Liver (tissue), 9 donors: Measurements from ENCODE around the gene FAM89B. TPM values are rescaled to one million over a fixed set of nuclear protein-coding genes. Genes with fewer than 3 reads are reported as not detected.

Experiments
- DNase-seq: peaks from one replicate; pipeline ENCODE4 v3.0.0-alpha.2; 2017; ENCODE audit warnings: low spot score
- H3K27ac ChIP-seq, 2 donors: one replicate each; pipeline ENCODE4 v1.7.0; 2013; ENCODE audit warnings: inconsistent platforms in 2 of 2, low read length in 2 of 2, control low read depth in 1 of 2, low read depth in 1 of 2, mild to moderate bottlenecking in 1 of 2
- H3K27me3 ChIP-seq, 4 donors: one replicate each; pipeline versions ENCODE4 v1.6.1 to v1.7.0; 2013; ENCODE audit warnings: low read length in 3 of 4, inconsistent platforms in 1 of 4, mild to moderate bottlenecking in 1 of 4, moderate library complexity in 1 of 4; ENCODE audit not compliant: control insufficient read depth in 4 of 4, insufficient read depth in 4 of 4
- H3K36me3 ChIP-seq, 4 donors: one replicate each; pipeline versions ENCODE4 v1.6.1 to v1.7.0; 2013; ENCODE audit warnings: low read length in 3 of 4, mild to moderate bottlenecking in 3 of 4, low read depth in 1 of 4, moderate library complexity in 1 of 4; ENCODE audit not compliant: control insufficient read depth in 4 of 4, insufficient read depth in 3 of 4
- H3K4me1 ChIP-seq, 4 donors: one replicate each; pipeline versions ENCODE4 v1.6.1 to v1.7.0; 2013; ENCODE audit warnings: low read length in 3 of 4, mild to moderate bottlenecking in 3 of 4, moderate library complexity in 1 of 4; ENCODE audit not compliant: control insufficient read depth in 4 of 4, insufficient read depth in 4 of 4
- H3K4me3 ChIP-seq, 3 donors: one replicate each; pipeline versions ENCODE4 v1.6.1 to v1.7.0; 2013; ENCODE audit warnings: low read length in 3 of 3, control low read depth in 1 of 3, low read depth in 1 of 3, mild to moderate bottlenecking in 1 of 3
- H3K9ac ChIP-seq, 2 donors: one replicate each; pipeline ENCODE4 v1.7.0; 2013; ENCODE audit warnings: low read length in 2 of 2, mild to moderate bottlenecking in 2 of 2, moderate library complexity in 2 of 2, control low read depth in 1 of 2, low read depth in 1 of 2
- H3K9me3 ChIP-seq, 4 donors: one replicate each; pipeline versions ENCODE4 v1.6.1 to v1.7.0; 2013; ENCODE audit warnings: low read length in 3 of 4; ENCODE audit not compliant: control insufficient read depth in 4 of 4
- ATF3 ChIP-seq: IDR thresholded peaks from 2 replicates; pipeline ENCODE4 v1.6.1; 2016; ENCODE audit warnings: antibody characterized with exemption
- CTCF ChIP-seq: fragments of 150-350 bp; IDR thresholded peaks from 2 replicates; pipeline ENCODE4 v1.5.1; 2017; ENCODE audit warnings: improper control_type of control experiment, low read depth, low read length; ENCODE audit not compliant: missing input control
- EGR1 ChIP-seq, 2 donors: IDR thresholded peaks; 2 replicates each; pipeline ENCODE4 v1.6.1; 2016 to 2018; ENCODE audit warnings: antibody characterized with exemption in 2 of 2, low read depth in 2 of 2
- FOXA1 ChIP-seq: IDR thresholded peaks from 2 replicates; pipeline ENCODE4 v1.6.1; 2016; ENCODE audit warnings: antibody characterized with exemption
- FOXA2 ChIP-seq: IDR thresholded peaks from 2 replicates; pipeline ENCODE4 v1.6.1; 2016; ENCODE audit warnings: antibody characterized with exemption
- GABPA ChIP-seq, 2 donors: IDR thresholded peaks in 1 of 2; conservative IDR thresholded peaks in 1 of 2; 2 replicates each; pipeline ENCODE4 v1.6.1; 2016; ENCODE audit warnings: antibody characterized with exemption in 2 of 2, mild to moderate bottlenecking in 1 of 2, moderate library complexity in 1 of 2
- HNF4A ChIP-seq, 2 donors: conservative IDR thresholded peaks; 2 replicates each; pipeline ENCODE4 v1.6.1; 2016; ENCODE audit warnings: antibody characterized with exemption in 2 of 2, mild to moderate bottlenecking in 2 of 2
- HNF4G ChIP-seq: IDR thresholded peaks from 2 replicates; pipeline ENCODE4 v1.6.1; 2016; ENCODE audit warnings: antibody characterized with exemption
- JUND ChIP-seq, 2 donors: IDR thresholded peaks; 2 replicates each; pipeline ENCODE4 v1.6.1; 2016; ENCODE audit warnings: antibody characterized with exemption in 2 of 2
- MAX ChIP-seq: IDR thresholded peaks from 2 replicates; pipeline ENCODE4 v1.6.1; 2016; ENCODE audit warnings: antibody characterized with exemption
- NR2F2 ChIP-seq: IDR thresholded peaks from 2 replicates; pipeline ENCODE4 v1.6.1; 2016; ENCODE audit warnings: antibody characterized with exemption
- RAD21 ChIP-seq, 2 donors: IDR thresholded peaks; 2 replicates each; pipeline ENCODE4 v1.6.1; 2016; ENCODE audit warnings: antibody characterized with exemption in 2 of 2, mild to moderate bottlenecking in 2 of 2
- REST ChIP-seq: IDR thresholded peaks from 2 replicates; pipeline ENCODE4 v1.6.1; 2016; ENCODE audit warnings: antibody characterized with exemption, mild to moderate bottlenecking
- RXRA ChIP-seq, 2 donors: IDR thresholded peaks; 2 replicates each; pipeline ENCODE4 v1.6.1; 2017 to 2018; ENCODE audit warnings: antibody characterized with exemption in 2 of 2, mild to moderate bottlenecking in 1 of 2
- SP1 ChIP-seq: IDR thresholded peaks from 2 replicates; pipeline ENCODE4 v1.6.1; 2018; ENCODE audit warnings: antibody characterized with exemption, mild to moderate bottlenecking
- TAF1 ChIP-seq: conservative IDR thresholded peaks from 2 replicates; pipeline ENCODE4 v1.6.1; 2016; ENCODE audit warnings: antibody characterized with exemption, mild to moderate bottlenecking
- YY1 ChIP-seq: IDR thresholded peaks from 2 replicates; pipeline ENCODE4 v1.6.1; 2016; ENCODE audit warnings: antibody characterized with exemption, mild to moderate bottlenecking
- WGBS: extraction: QIAGEN DNeasy Blood & Tissue Kit; methylation state at CpG from one replicate; pipeline ENCODE4 v1.1.7; 2013; 5-methylcytosine and 5-hydroxymethylcytosine counted together
- polyA plus RNA-seq, 2 donors: library from polyadenylated mRNA; stranded (reverse) in 1 of 2; unstranded in 1 of 2; fragments of 200-250 nt in 1 of 2; fragments of >200 nt in 1 of 2; fragmentation: Nextera tagmentation in 1 of 2; extraction: Ambion mirVana in 1 of 2; gene quantifications; one replicate each; pipeline versions ENCODE4 v1.2.1 to v1.2.3, GENCODE V29; 2013 to 2015
- total RNA-seq, 2 donors: library from RNA; depleted of rRNA; stranded (reverse); fragments of >200 nt; gene quantifications; one replicate each; pipeline ENCODE4 v1.2.3, GENCODE V29; 2014
- TF ChIP-seq, protein P1 (sequence below): IDR thresholded peaks from 2 replicates; pipeline ENCODE4 v1.6.1; 2016; ENCODE audit warnings: antibody characterized with exemption
- donor health status: healthy.
- donor health status: healthy.
- donor health status: healthy.
- donor health status: healthy.
- donor health status: healthy.

FAM89B gene
- total and polyA plus RNA-seq, 4 donors = 4.7 to 16.7 (median 9.5) TPM

GRCh38 chr11:65554057-65554818 lies 18.1 kb upstream of the FAM89B start:
- WGBS = 90% methylated on average over 27 of the region's 27 CpGs
- Histone ChIP-seq H3K4me1 (peaks cover 9 to 45% (median 24%) of the 10 kb centered on the region in 4 donors), H3K9me3 (no peaks in the 10 kb centered on the region), H3K27ac (no peak overlapping the region), H3K27me3 (no peaks in the 10 kb centered on the region), H3K9ac (no peak overlapping the region), H3K36me3 (peaks cover 0 to 4% (median 0%) of the 10 kb centered on the region in 4 donors), H3K4me3 (no peak overlapping the region)
- TF ChIP-seq HNF4G = no peak
- no peak for TF ChIP-seq JUND (IDR thresholded peaks at IDR 0.05)
- TF ChIP-seq, protein P1, sequence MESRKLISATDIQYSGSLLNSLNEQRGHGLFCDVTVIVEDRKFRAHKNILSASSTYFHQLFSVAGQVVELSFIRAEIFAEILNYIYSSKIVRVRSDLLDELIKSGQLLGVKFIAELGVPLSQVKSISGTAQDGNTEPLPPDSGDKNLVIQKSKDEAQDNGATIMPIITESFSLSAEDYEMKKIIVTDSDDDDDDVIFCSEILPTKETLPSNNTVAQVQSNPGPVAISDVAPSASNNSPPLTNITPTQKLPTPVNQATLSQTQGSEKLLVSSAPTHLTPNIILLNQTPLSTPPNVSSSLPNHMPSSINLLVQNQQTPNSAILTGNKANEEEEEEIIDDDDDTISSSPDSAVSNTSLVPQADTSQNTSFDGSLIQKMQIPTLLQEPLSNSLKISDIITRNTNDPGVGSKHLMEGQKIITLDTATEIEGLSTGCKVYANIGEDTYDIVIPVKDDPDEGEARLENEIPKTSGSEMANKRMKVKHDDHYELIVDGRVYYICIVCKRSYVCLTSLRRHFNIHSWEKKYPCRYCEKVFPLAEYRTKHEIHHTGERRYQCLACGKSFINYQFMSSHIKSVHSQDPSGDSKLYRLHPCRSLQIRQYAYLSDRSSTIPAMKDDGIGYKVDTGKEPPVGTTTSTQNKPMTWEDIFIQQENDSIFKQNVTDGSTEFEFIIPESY = no peak
- TF ChIP-seq EGR1 (IDR thresholded peaks at IDR 0.05; ENCODE audit: low read depth in 2 of 2) = no peak
- no peak for TF ChIP-seq HNF4A (conservative IDR thresholded peaks at IDR 0.05)
- TF ChIP-seq REST = no peak
- no peak for TF ChIP-seq FOXA2
- TF ChIP-seq YY1 = no peak
- TF ChIP-seq MAX = no peak
- TF ChIP-seq FOXA1 = no peak
- TF ChIP-seq TAF1 = no peak
- no peak for TF ChIP-seq SP1
- no peak for TF ChIP-seq ATF3
- no peak for TF ChIP-seq CTCF
- TF ChIP-seq RXRA (IDR thresholded peaks at IDR 0.05) = no peak
- no peak for TF ChIP-seq NR2F2
- TF ChIP-seq RAD21 (IDR thresholded peaks at IDR 0.05) = no peak
- TF ChIP-seq GABPA (IDR thresholded peaks at IDR 0.05 in 1 of 2, conservative IDR thresholded peaks at IDR 0.05 in 1 of 2) = no peak
- DNase-seq = no peak
